ENCODE results near the gene ADGRB3. TPM values are rescaled to one million over a fixed set of nuclear protein-coding genes. Genes with fewer than 3 reads are reported as not detected.

ADGRB3 gene
- total and polyA plus RNA-seq, 2 experiments from 2014 or later = not detected

DNA sequence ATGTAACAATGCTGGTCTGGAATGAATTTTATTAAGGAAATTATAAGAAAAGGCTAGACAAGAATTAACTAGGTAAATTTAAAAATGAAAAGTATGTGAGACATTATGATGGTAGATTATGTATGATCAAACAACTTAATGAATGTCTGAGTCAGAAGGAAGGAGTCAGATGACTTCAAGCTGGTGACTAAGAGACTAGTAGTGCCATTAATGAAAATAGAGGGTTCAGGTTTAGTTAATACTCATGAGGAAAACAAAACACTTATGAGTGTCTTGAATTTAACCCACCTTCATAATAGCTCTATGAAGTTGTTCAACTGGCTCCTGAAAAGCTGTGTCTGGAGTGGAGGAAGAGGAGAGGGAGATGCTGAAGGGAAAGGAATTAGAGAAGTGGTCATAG lies 256.3 kb downstream of the ADGRB3 start:
- Histone ChIP-seq H3F3A (ENCODE audit: insufficient read depth) (no peaks in the 10 kb centered on the region), H3K9me2 (ENCODE audit: insufficient read depth) (no peaks in the 10 kb centered on the region), H3K4me1 (ENCODE audit: insufficient read depth) (no peaks in the 10 kb centered on the region), H3K9ac (no peak overlapping the region), H3K27me3 (replicated peaks; ENCODE audit: insufficient read depth) (no peaks in the 10 kb centered on the region), H3K9me3 (ENCODE audit: low read depth) (no peaks in the 10 kb centered on the region), H3K27ac (no peak overlapping the region), H3K4me3 (no peak overlapping the region), H4K20me1 (ENCODE audit: insufficient read depth) (no peaks in the 10 kb centered on the region), H2AFZ (no peak overlapping the region), H3K36me3 (ENCODE audit: low read depth) (no peaks in the 10 kb centered on the region), H3K4me2 (ENCODE audit: unreplicated experiment) (no peak overlapping the region), H3K79me2 (ENCODE audit: insufficient read depth) (no peaks in the 10 kb centered on the region)
- TF ChIP-seq EZH2 (IDR thresholded peaks at IDR 0.05; ENCODE audit: insufficient read depth, poor library complexity, severe bottlenecking) = no peak
- peak; percentile 4 for DNase-seq
- in situ Hi-C loops (cut with MboI) = no loop called here

DNA sequence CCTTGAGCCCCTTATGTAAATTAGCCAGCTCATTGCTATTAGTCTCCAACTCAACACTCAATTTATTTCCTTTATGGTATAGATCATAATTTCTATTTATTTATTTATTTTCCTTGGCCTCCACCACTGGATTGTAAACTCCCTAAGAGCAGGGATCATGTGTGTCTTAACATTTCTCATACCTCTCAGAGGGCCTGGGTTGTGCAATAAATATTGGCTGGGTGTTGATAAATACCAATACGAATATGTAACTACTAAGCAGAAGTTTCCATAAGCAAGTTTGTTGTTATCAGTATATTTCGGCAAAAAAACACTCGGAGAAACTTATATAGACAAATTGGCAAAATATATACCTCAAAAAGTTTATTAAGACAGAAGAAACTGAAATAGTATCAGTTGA lies 257.4 kb downstream of the ADGRB3 start:
- no peak overlapping the region for H3K9ac ChIP-seq
- H3K4me3 ChIP-seq = no peak overlapping the region
- H3K4me2 ChIP-seq (ENCODE audit: unreplicated experiment) = no peak overlapping the region
- no peak overlapping the region for H2AFZ ChIP-seq
- TF ChIP-seq EZH2 (IDR thresholded peaks at IDR 0.05; ENCODE audit: insufficient read depth, poor library complexity, severe bottlenecking) = no peak
- no peak for TF ChIP-seq EZH2phosphoT487 (IDR thresholded peaks at IDR 0.05; ENCODE audit: insufficient read depth, low read depth)
- 54 to 67% methylated on average over 3 of the region's 3 CpGs for WGBS, 2 experiments (ENCODE audit: low coverage in 1 of 2, low lambda C conversion rate in 2 of 2, missing lambda C conversion rate in 2 of 2)
- no peak for DNase-seq
- no peaks in the 10 kb centered on the region for H4K20me1 ChIP-seq (ENCODE audit: insufficient read depth)
- H3K9me3 ChIP-seq (ENCODE audit: low read depth) = no peaks in the 10 kb centered on the region
- no peaks in the 10 kb centered on the region for H3K27me3 ChIP-seq (replicated peaks; ENCODE audit: insufficient read depth)
- H3K79me2 ChIP-seq (ENCODE audit: insufficient read depth) = no peaks in the 10 kb centered on the region
- H3K4me1 ChIP-seq (ENCODE audit: insufficient read depth) = no peaks in the 10 kb centered on the region
- no peaks in the 10 kb centered on the region for H3F3A ChIP-seq (ENCODE audit: insufficient read depth)
- no peaks in the 10 kb centered on the region for H3K36me3 ChIP-seq (ENCODE audit: low read depth)
- H3K9me2 ChIP-seq (ENCODE audit: insufficient read depth) = no peaks in the 10 kb centered on the region
- in situ Hi-C loops (cut with MboI) = no loop called here
- H3K27ac ChIP-seq = no peak overlapping the region

DNA sequence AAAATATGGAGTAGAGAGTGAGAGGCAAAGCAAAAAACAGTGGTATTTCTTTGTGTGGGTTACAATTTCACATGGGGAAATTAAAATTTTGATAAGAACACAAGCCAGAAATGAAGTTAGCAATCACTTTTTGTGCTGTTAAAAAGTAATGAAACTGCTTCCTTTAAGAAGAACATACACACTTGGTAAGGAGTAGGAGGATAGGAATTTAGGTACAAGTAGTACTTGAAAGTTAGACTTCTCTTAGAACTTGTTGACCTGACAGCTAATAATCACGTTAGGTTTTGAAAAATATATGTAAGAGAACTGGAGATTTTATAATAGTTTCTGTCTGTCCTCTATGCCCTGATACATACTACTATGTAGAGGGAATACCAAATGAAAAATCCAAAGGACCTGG lies 260.8 kb downstream of the ADGRB3 start:
- Histone ChIP-seq H3K9ac (no peak overlapping the region), H3K27me3 (replicated peaks; ENCODE audit: insufficient read depth) (no peaks in the 10 kb centered on the region), H3K79me2 (ENCODE audit: insufficient read depth) (no peaks in the 10 kb centered on the region), H3K4me1 (ENCODE audit: insufficient read depth) (no peaks in the 10 kb centered on the region), H3K4me3 (no peak overlapping the region), H2AFZ (no peak overlapping the region), H4K20me1 (ENCODE audit: insufficient read depth) (no peaks in the 10 kb centered on the region), H3K9me3 (ENCODE audit: low read depth) (no peaks in the 10 kb centered on the region), H3K36me3 (ENCODE audit: low read depth) (no peaks in the 10 kb centered on the region), H3K27ac (no peak overlapping the region), H3F3A (ENCODE audit: insufficient read depth) (no peaks in the 10 kb centered on the region), H3K9me2 (ENCODE audit: insufficient read depth) (no peaks in the 10 kb centered on the region), H3K4me2 (ENCODE audit: unreplicated experiment) (no peak overlapping the region)
- WGBS, 2 experiments (ENCODE audit: low coverage in 1 of 2, low lambda C conversion rate in 2 of 2, missing lambda C conversion rate in 2 of 2) = 8 to 9% methylated on average over 1 of the region's 1 CpG
- DNase-seq = no peak
- TF ChIP-seq EZH2 (IDR thresholded peaks at IDR 0.05; ENCODE audit: insufficient read depth, poor library complexity, severe bottlenecking) (no peak), EZH2phosphoT487 (IDR thresholded peaks at IDR 0.05; ENCODE audit: insufficient read depth, low read depth) (no peak)
- in situ Hi-C loops (cut with MboI) = no loop called here

DNA sequence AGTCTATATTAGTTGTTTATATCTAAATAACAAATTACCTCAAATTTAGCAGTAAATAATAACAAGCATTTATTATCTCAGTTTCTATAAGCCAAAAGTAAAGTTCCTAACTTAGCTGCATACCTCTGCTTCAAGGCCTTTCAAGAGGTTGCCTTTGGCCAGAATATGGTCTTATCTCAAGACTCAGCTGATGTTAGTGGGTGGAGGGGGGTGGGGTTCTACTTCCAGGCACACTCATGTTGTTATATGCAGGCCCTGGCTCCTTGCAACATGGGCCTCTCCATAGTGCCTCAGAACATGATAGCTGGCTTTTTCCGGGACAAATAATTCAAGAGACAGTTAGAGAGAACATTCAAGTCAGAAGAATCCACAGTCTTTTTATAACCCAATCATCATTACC lies 266.0 kb downstream of the ADGRB3 start:
- Histone ChIP-seq H3K9me3 (ENCODE audit: low read depth) (no peaks in the 10 kb centered on the region), H3K79me2 (ENCODE audit: insufficient read depth) (no peaks in the 10 kb centered on the region), H2AFZ (no peak overlapping the region), H3K4me3 (no peak overlapping the region), H4K20me1 (ENCODE audit: insufficient read depth) (no peaks in the 10 kb centered on the region), H3K27ac (no peak overlapping the region), H3F3A (ENCODE audit: insufficient read depth) (no peaks in the 10 kb centered on the region), H3K36me3 (ENCODE audit: low read depth) (no peaks in the 10 kb centered on the region), H3K4me1 (ENCODE audit: insufficient read depth) (no peaks in the 10 kb centered on the region), H3K9ac (no peak overlapping the region), H3K4me2 (ENCODE audit: unreplicated experiment) (no peak overlapping the region), H3K9me2 (ENCODE audit: insufficient read depth) (no peaks in the 10 kb centered on the region), H3K27me3 (replicated peaks; ENCODE audit: insufficient read depth) (no peaks in the 10 kb centered on the region)
- in situ Hi-C loops (cut with MboI) = no loop called here
- TF ChIP-seq EZH2 (IDR thresholded peaks at IDR 0.05; ENCODE audit: insufficient read depth, poor library complexity, severe bottlenecking) = no peak
- TF ChIP-seq EZH2phosphoT487 (IDR thresholded peaks at IDR 0.05; ENCODE audit: insufficient read depth, low read depth) = no peak
- no peak for DNase-seq
- WGBS, 2 experiments (ENCODE audit: low coverage in 1 of 2, low lambda C conversion rate in 2 of 2, missing lambda C conversion rate in 2 of 2) = 39 to 52% methylated on average over 1 of the region's 1 CpG

DNA sequence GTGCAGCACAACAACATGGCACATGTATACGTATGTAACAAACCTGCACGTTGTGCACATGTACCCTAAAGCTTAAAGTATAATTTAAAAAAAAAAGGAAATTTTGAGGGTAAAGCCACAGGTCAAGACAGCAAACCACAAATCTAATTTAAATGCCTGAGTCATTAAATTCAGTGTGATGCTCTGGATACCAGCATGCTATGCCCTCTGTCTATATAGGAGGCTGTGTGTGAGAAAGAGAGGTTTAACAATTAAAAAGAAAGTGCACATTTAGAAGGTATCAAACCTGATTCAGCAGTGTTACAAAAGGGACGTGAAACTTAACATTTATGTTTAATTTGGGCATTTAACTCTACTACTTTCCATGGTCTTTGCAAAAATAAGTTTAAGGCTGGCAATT lies 276.3 kb downstream of the ADGRB3 start:
- H3K79me2 ChIP-seq (ENCODE audit: insufficient read depth) = no peaks in the 10 kb centered on the region
- no peaks in the 10 kb centered on the region for H3K4me1 ChIP-seq (ENCODE audit: insufficient read depth)
- H3K4me2 ChIP-seq (ENCODE audit: unreplicated experiment) = no peak overlapping the region
- in situ Hi-C loops (cut with MboI) = no loop called here
- H3K27me3 ChIP-seq (replicated peaks; ENCODE audit: insufficient read depth) = no peaks in the 10 kb centered on the region
- H3K36me3 ChIP-seq (ENCODE audit: low read depth) = no peaks in the 10 kb centered on the region
- H2AFZ ChIP-seq = no peak overlapping the region
- no peak for TF ChIP-seq EZH2 (IDR thresholded peaks at IDR 0.05; ENCODE audit: insufficient read depth, poor library complexity, severe bottlenecking)
- no peak for TF ChIP-seq EZH2phosphoT487 (IDR thresholded peaks at IDR 0.05; ENCODE audit: insufficient read depth, low read depth)
- no peak overlapping the region for H3K4me3 ChIP-seq
- H3K9ac ChIP-seq = no peak overlapping the region
- H4K20me1 ChIP-seq (ENCODE audit: insufficient read depth) = no peaks in the 10 kb centered on the region
- no peak overlapping the region for H3K27ac ChIP-seq
- H3K9me2 ChIP-seq (ENCODE audit: insufficient read depth) = no peaks in the 10 kb centered on the region
- DNase-seq = no peak
- no peaks in the 10 kb centered on the region for H3F3A ChIP-seq (ENCODE audit: insufficient read depth)
- WGBS, 2 experiments (ENCODE audit: low coverage in 1 of 2, low lambda C conversion rate in 2 of 2, missing lambda C conversion rate in 2 of 2) = 29 to 51% methylated on average over 3 of the region's 3 CpGs
- no peaks in the 10 kb centered on the region for H3K9me3 ChIP-seq (ENCODE audit: low read depth)
